GM23338 (cell line): Measurements from ENCODE around the gene ZBTB2. TPM values are rescaled to one million over a fixed set of nuclear protein-coding genes. Genes with fewer than 3 reads are reported as not detected.

ENCODE experiments used
- ATAC-seq: fragments of 200-7000 bp; cut with Tn5 transposase; 3 replicates; pipeline ENCODE4 v1.9.1; 2020
- DNase-seq: peaks from one replicate; pipeline ENCODE4 v3.0.0-alpha.2; 2015; ENCODE audit warnings: low spot score
- H2AFZ ChIP-seq: fragments of 200-600 bp; sonication (generic); 2 replicates; pipeline ENCODE4 v1.8.0; 2016; ENCODE audit warnings: antibody characterized with exemption, mild to moderate bottlenecking, moderate library complexity
- H3F3A ChIP-seq: fragments of 200-600 bp; sonication (generic); replicated peaks from 2 replicates; pipeline ENCODE4 v1.8.0; 2017; ENCODE audit warnings: antibody characterized with exemption, mixed run types, low read depth
- H3K27ac ChIP-seq: fragments of 200-600 bp; sonication (generic); 2 replicates; pipeline ENCODE4 v1.6.1; 2016; ENCODE audit warnings: low read depth
- H3K27me3 ChIP-seq: fragments of 200-600 bp; sonication (generic); 2 replicates; pipeline ENCODE4 v1.8.0; 2016; ENCODE audit warnings: mild to moderate bottlenecking, mixed run types, moderate library complexity; ENCODE audit not compliant: insufficient read depth
- H3K36me3 ChIP-seq: fragments of 200-600 bp; sonication (generic); 2 replicates; pipeline ENCODE4 v1.8.0; 2016; ENCODE audit warnings: mild to moderate bottlenecking; ENCODE audit not compliant: insufficient read depth
- H3K4me1 ChIP-seq: fragments of 200-600 bp; sonication (generic); 2 replicates; pipeline ENCODE4 v1.8.0; 2016; ENCODE audit warnings: mild to moderate bottlenecking, moderate library complexity; ENCODE audit not compliant: insufficient read depth
- H3K4me2 ChIP-seq: fragments of 200-600 bp; sonication (generic); 2 replicates; pipeline ENCODE4 v1.7.1; 2017; ENCODE audit warnings: mixed run types
- H3K4me3 ChIP-seq: fragments of 200-600 bp; sonication (generic); 2 replicates; pipeline ENCODE4 v1.6.1; 2016; ENCODE audit warnings: mixed run types
- H3K79me2 ChIP-seq: fragments of 200-600 bp; sonication (generic); replicated peaks from 2 replicates; pipeline ENCODE4 v1.8.0; 2017; ENCODE audit warnings: mild to moderate bottlenecking; ENCODE audit not compliant: insufficient read depth
- H3K9me2 ChIP-seq: fragments of 200-600 bp; sonication (generic); 2 replicates; pipeline ENCODE4 v1.8.0; 2017; ENCODE audit not compliant: insufficient read depth
- H4K20me1 ChIP-seq: fragments of 200-600 bp; sonication (generic); replicated peaks from 2 replicates; pipeline ENCODE4 v1.8.0; 2017; ENCODE audit warnings: mild to moderate bottlenecking; ENCODE audit not compliant: insufficient read depth
- H3K27ac Mint-ChIP-seq: 2 replicates; pipeline ENCODE4 v1.8.0; 2020; ENCODE audit warnings: inconsistent platforms, mild to moderate bottlenecking, moderate library complexity, mixed read lengths
- H3K27me3 Mint-ChIP-seq: 3 replicates; pipeline ENCODE4 v1.8.0; 2022; ENCODE audit warnings: low read depth, mild to moderate bottlenecking, moderate library complexity, mixed read lengths, inconsistent platforms; ENCODE audit not compliant: insufficient read depth, poor library complexity
- H3K36me3 Mint-ChIP-seq: 3 replicates; pipeline ENCODE4 v1.8.0; 2021; ENCODE audit warnings: low read depth, mild to moderate bottlenecking, inconsistent platforms, moderate library complexity, mixed read lengths
- H3K4me1 Mint-ChIP-seq: 3 replicates; pipeline ENCODE4 v1.8.0; 2020; ENCODE audit warnings: mild to moderate bottlenecking, inconsistent platforms, mixed read lengths
- H3K4me3 Mint-ChIP-seq: 3 replicates; pipeline ENCODE4 v1.8.0; 2021; ENCODE audit warnings: moderate library complexity, mild to moderate bottlenecking, inconsistent platforms, mixed read lengths
- H3K9me3 Mint-ChIP-seq: 3 replicates; pipeline ENCODE4 v1.8.0; 2020; ENCODE audit warnings: moderate library complexity, mild to moderate bottlenecking, inconsistent platforms, mixed read lengths
- CREB1 ChIP-seq: fragments of 250-450 bp; sonication (Bioruptor Pico); IDR thresholded peaks from 2 replicates; pipeline ENCODE4 v1.5.0; 2020; ENCODE audit warnings: low read depth, mild to moderate bottlenecking, moderate library complexity
- CTCF ChIP-seq, 2 experiments: fragments of 200-600 bp in 1 of 2; sonication (generic) in 1 of 2; conservative IDR thresholded peaks; 2 replicates each; pipeline versions ENCODE4 v1.5.1 to v1.6.1; 2016 to 2017; ENCODE audit warnings: antibody characterized with exemption in 2 of 2, low read depth in 2 of 2, mild to moderate bottlenecking in 2 of 2, moderate library complexity in 1 of 2
- ETS1 ChIP-seq: IDR thresholded peaks from 2 replicates; pipeline ENCODE4 v1.6.1; 2016; ENCODE audit warnings: antibody characterized with exemption
- EZH2 ChIP-seq: fragments of 200-600 bp; sonication (generic); IDR thresholded peaks from one replicate; pipeline ENCODE4 v1.8.0; 2017; ENCODE audit warnings: antibody characterized with exemption, mild to moderate bottlenecking, low read depth; ENCODE audit not compliant: unreplicated experiment
- EZH2phosphoT487 ChIP-seq: fragments of 200-600 bp; sonication (generic); IDR thresholded peaks from one replicate; pipeline ENCODE4 v1.8.1; 2018; ENCODE audit warnings: antibody characterized with exemption; ENCODE audit not compliant: unreplicated experiment
- JUNB ChIP-seq: IDR thresholded peaks from one replicate; pipeline ENCODE4 v1.6.1; 2016; ENCODE audit warnings: antibody characterized with exemption; ENCODE audit not compliant: unreplicated experiment
- NANOG ChIP-seq: IDR thresholded peaks from 2 replicates; pipeline ENCODE4 v1.6.1; 2016; ENCODE audit warnings: antibody characterized with exemption, borderline replicate concordance
- POLR2AphosphoS5 ChIP-seq: IDR thresholded peaks from 2 replicates; pipeline ENCODE4 v1.6.1; 2016; ENCODE audit warnings: antibody characterized with exemption, low read depth
- REST ChIP-seq: IDR thresholded peaks from one replicate; pipeline ENCODE4 v1.6.1; 2018; ENCODE audit warnings: antibody characterized with exemption; ENCODE audit not compliant: unreplicated experiment
- STAT1 ChIP-seq: IDR thresholded peaks from one replicate; pipeline ENCODE4 v1.6.1; 2016; ENCODE audit warnings: antibody characterized with exemption; ENCODE audit not compliant: unreplicated experiment
- ZNF114 ChIP-seq: fragments of 250-450 bp; sonication (Bioruptor Pico); IDR thresholded peaks from 2 replicates; pipeline ENCODE4 v1.5.0; 2020; ENCODE audit warnings: mild to moderate bottlenecking, moderate library complexity
- ZNF331 ChIP-seq: fragments of 250-450 bp; sonication (Bioruptor Pico); IDR thresholded peaks from 2 replicates; pipeline ENCODE4 v1.5.0; 2020; ENCODE audit warnings: low read depth, mild to moderate bottlenecking, moderate library complexity
- ZNF462 ChIP-seq: fragments of 250-450 bp; sonication (Bioruptor Pico); IDR thresholded peaks from 2 replicates; pipeline ENCODE4 v1.5.0; 2020; ENCODE audit warnings: mild to moderate bottlenecking, moderate library complexity
- polyA plus RNA-seq: library from polyadenylated mRNA; unstranded; fragments of >200 nt; fragmentation: Nextera tagmentation; extraction: Ambion mirVana; gene quantifications from 2 replicates; pipeline ENCODE4 v1.2.1, GENCODE V29; 2016
- total RNA-seq: library from RNA; depleted of rRNA; stranded (reverse); fragments of >200 nt; shearing (Covaris generic); gene quantifications from 2 replicates; pipeline ENCODE4 v1.2.3, GENCODE V29; 2014

ZBTB2 gene
- total and polyA plus RNA-seq, 2 experiments from 2014 or later = 11.4 to 21.9 TPM

- no peaks in the 10 kb centered on the region for H3K4me1 Mint-ChIP-seq
- H3F3A ChIP-seq = no peaks in the 10 kb centered on the region
- no peaks in the 10 kb centered on the region for H3K9me2 ChIP-seq
- no peaks in the 10 kb centered on the region for H4K20me1 ChIP-seq
- no peaks in the 10 kb centered on the region for H3K27me3 ChIP-seq
- DNase-seq (no peak), ATAC-seq (no peak)
- H2AFZ ChIP-seq = no peak overlapping the region
- H3K27ac ChIP-seq = no peak overlapping the region
- 0 out of 2 replicates have a peak, but pooled peaks cover 6% of the 10 kb centered on the region for H3K79me2 ChIP-seq
- H3K9me3 Mint-ChIP-seq = no peaks in the 10 kb centered on the region
- H3K27me3 Mint-ChIP-seq = peaks cover 6% of the 10 kb centered on the region
- H3K36me3 ChIP-seq = peaks cover 25% of the 10 kb centered on the region
- peaks cover 70% of the 10 kb centered on the region for H3K36me3 Mint-ChIP-seq
- no peak overlapping the region for H3K27ac Mint-ChIP-seq
- no peak overlapping the region for H3K4me3 ChIP-seq
- H3K4me3 Mint-ChIP-seq = no peak overlapping the region
- TF ChIP-seq EZH2 = no peak
- no peak for TF ChIP-seq ZNF462 (CRISPR knock-in tag)
- TF ChIP-seq ETS1 = no peak
- TF ChIP-seq CTCF (conservative IDR thresholded peaks at IDR 0.05; ENCODE audit: low read depth in 2 of 2) = no peak
- no peak for TF ChIP-seq EZH2phosphoT487
- no peak for TF ChIP-seq STAT1
- TF ChIP-seq REST = no peak
- no peak for TF ChIP-seq ZNF331
- no peak for TF ChIP-seq ZNF114 (CRISPR knock-in tag)
- no peak for TF ChIP-seq NANOG
- no peak for TF ChIP-seq POLR2AphosphoS5
- TF ChIP-seq CREB1 = no peak
- no peak for TF ChIP-seq JUNB
- no peak overlapping the region for H3K4me2 ChIP-seq
- no peaks in the 10 kb centered on the region for H3K4me1 ChIP-seq
Observed at GRCh38 chr6:151428093-151428735, 36.9 kb upstream of the ZBTB2 start.
